OCI-LY1 (cell line): ENCODE data around the gene PTS.

Experiments
- H2AFZ ChIP-seq: fragments of 200-600 bp; sonication (generic), shearing (Covaris generic); 2 replicates; pipeline ENCODE4 v1.6.0; 2014; ENCODE audit warnings: antibody characterized with exemption, mild to moderate bottlenecking, low read length
- H3F3A ChIP-seq: fragments of 200-600 bp; sonication (generic), shearing (Covaris generic); 2 replicates; pipeline ENCODE4 v1.6.0; 2014; ENCODE audit warnings: mild to moderate bottlenecking, antibody characterized with exemption, low read length, moderate library complexity; ENCODE audit not compliant: insufficient read depth
- H3K27ac ChIP-seq: fragments of 200-600 bp; sonication (generic); 2 replicates; pipeline ENCODE4 v1.5.1; 2014; ENCODE audit warnings: low read length, mixed run types, mild to moderate bottlenecking, low read depth; ENCODE audit not compliant: poor library complexity, severe bottlenecking
- H3K27me3 ChIP-seq: fragments of 200-600 bp; sonication (generic); 2 replicates; pipeline ENCODE4 v1.6.0; 2014; ENCODE audit warnings: antibody characterized with exemption, mild to moderate bottlenecking, low read length, moderate library complexity; ENCODE audit not compliant: insufficient read depth
- H3K36me3 ChIP-seq: fragments of 200-600 bp; sonication (generic); 2 replicates; pipeline ENCODE4 v1.6.1; 2014; ENCODE audit warnings: mild to moderate bottlenecking, antibody characterized with exemption, low read length, moderate library complexity, mixed read lengths; ENCODE audit not compliant: insufficient read depth
- H3K4me1 ChIP-seq: fragments of 200-600 bp; sonication (generic); 2 replicates; pipeline ENCODE4 v1.5.1; 2014; ENCODE audit warnings: mild to moderate bottlenecking, low read length, moderate library complexity; ENCODE audit not compliant: insufficient read depth, severe bottlenecking
- H3K4me2 ChIP-seq: fragments of 200-600 bp; sonication (generic), shearing (Covaris generic); 2 replicates; pipeline ENCODE4 v1.6.1; 2014; ENCODE audit warnings: low read length
- H3K4me3 ChIP-seq: fragments of 200-600 bp; sonication (generic); 2 replicates; pipeline ENCODE4 v1.5.1; 2014; ENCODE audit warnings: low read length, low read depth, mild to moderate bottlenecking, mixed read lengths; ENCODE audit not compliant: poor library complexity, severe bottlenecking
- H3K79me2 ChIP-seq: fragments of 200-600 bp; shearing (Covaris generic); 2 replicates; pipeline ENCODE4 v1.6.1; 2016; ENCODE audit warnings: mixed run types, low read length, mixed read lengths; ENCODE audit not compliant: insufficient read depth
- H3K9ac ChIP-seq: fragments of 200-600 bp; sonication (generic), shearing (Covaris generic); 2 replicates; pipeline ENCODE4 v1.6.1; 2014; ENCODE audit warnings: mild to moderate bottlenecking, low read length, mixed read lengths
- H3K9me2 ChIP-seq: fragments of 200-600 bp; sonication (generic), shearing (Covaris generic); 2 replicates; pipeline ENCODE4 v1.6.1; 2014; ENCODE audit warnings: low read depth, mild to moderate bottlenecking, low read length, mixed read lengths
- H3K9me3 ChIP-seq: fragments of 200-600 bp; shearing (Covaris generic); 2 replicates; pipeline ENCODE4 v1.6.1; 2014; ENCODE audit warnings: low read length, mixed read lengths
- H4K20me1 ChIP-seq: fragments of 200-600 bp; sonication (generic), shearing (Covaris generic); 2 replicates; pipeline ENCODE4 v1.6.0; 2016; ENCODE audit warnings: mild to moderate bottlenecking, low read length; ENCODE audit not compliant: insufficient read depth
- CTCF ChIP-seq: fragments of 200-600 bp; sonication (generic), shearing (Covaris generic); IDR thresholded peaks from 2 replicates; pipeline ENCODE4 v1.5.1; 2017; ENCODE audit warnings: mild to moderate bottlenecking, antibody characterized with exemption, low read length, moderate library complexity, mixed read lengths
- EZH2 ChIP-seq: fragments of 200-600 bp; sonication (generic), shearing (Covaris generic); IDR thresholded peaks from 2 replicates; pipeline ENCODE4 v1.8.0; 2017; ENCODE audit warnings: borderline replicate concordance, mixed run types, mild to moderate bottlenecking, antibody characterized with exemption, low read length, moderate library complexity, mixed read lengths

Gene PTS

GRCh38 chr11:112222303-112222702, 3.9 kb upstream of the PTS start:
- TF ChIP-seq CTCF (no peak), EZH2 (no peak)
- Histone ChIP-seq H3K4me2 (no peak overlapping the region), H3K9ac (no peak overlapping the region), H2AFZ (no peak overlapping the region), H3K79me2 (peaks cover 7% of the 10 kb centered on the region), H3F3A (no peaks in the 10 kb centered on the region), H3K9me3 (no peaks in the 10 kb centered on the region), H3K4me1 (peaks cover 5% of the 10 kb centered on the region), H3K27ac (no peak overlapping the region), H3K27me3 (no peaks in the 10 kb centered on the region), H3K36me3 (no peaks in the 10 kb centered on the region), H4K20me1 (no peaks in the 10 kb centered on the region), H3K4me3 (no peak overlapping the region), H3K9me2 (no peaks in the 10 kb centered on the region)

- Histone ChIP-seq H3K79me2 (peaks cover 14% of the 10 kb centered on the region), H3K27me3 (no peaks in the 10 kb centered on the region), H3K4me2 (no peak overlapping the region), H3K9me2 (no peaks in the 10 kb centered on the region), H3K9ac (no peak overlapping the region), H3K9me3 (no peaks in the 10 kb centered on the region), H3K27ac (no peak overlapping the region), H2AFZ (no peak overlapping the region), H4K20me1 (no peaks in the 10 kb centered on the region), H3K4me3 (no peak overlapping the region), H3F3A (no peaks in the 10 kb centered on the region), H3K4me1 (peaks cover 13% of the 10 kb centered on the region), H3K36me3 (peaks cover under 1% of the 10 kb centered on the region; the same call in 1 of the 2 replicates)
- TF ChIP-seq EZH2 (no peak), CTCF (no peak)
Observed at GRCh38 chr11:112223121-112223520, 3.1 kb upstream of the PTS start.

DNA sequence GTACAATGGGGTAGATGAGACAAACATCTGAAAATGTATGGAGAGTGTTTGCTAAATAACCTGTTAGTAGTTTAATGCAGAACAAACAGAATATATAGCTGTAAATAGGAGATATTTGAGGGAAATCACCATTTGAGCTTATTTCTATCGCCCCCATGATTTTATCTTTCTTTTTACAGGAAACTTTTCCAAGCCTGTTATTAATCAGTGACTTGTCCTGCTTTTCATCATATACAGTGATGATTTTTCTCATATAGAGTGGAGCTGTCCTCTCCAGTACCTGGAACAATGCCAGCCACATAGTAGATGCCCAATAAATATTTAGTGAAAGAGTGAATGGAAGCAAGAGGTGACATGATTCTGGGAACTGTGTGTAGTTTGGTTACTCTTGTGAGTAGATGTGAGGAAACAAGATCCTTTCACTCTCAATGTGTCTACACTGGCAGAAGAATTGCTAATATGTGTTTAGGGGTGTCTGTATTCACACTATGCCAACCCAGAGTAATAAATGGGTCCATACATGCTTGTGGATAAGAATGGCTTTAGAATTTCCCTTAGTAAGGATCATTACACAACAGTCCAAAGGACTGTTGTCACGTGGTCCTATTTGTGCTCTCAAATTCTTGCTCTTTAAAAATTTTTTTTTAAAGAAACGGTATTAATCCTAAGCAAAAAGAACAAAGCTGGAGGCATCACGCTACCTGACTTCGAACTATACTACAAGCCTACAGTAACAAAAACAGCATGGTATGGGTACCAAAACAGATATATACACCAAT, 2.3 kb upstream of the PTS start:
- peaks cover 17% of the 10 kb centered on the region for H3K4me1 ChIP-seq
- no peak overlapping the region for H3K9ac ChIP-seq
- no peak overlapping the region for H3K27ac ChIP-seq
- no peak overlapping the region for H3K4me2 ChIP-seq
- H3K9me3 ChIP-seq, result no peaks in the 10 kb centered on the region
- H3K9me2 ChIP-seq, result no peaks in the 10 kb centered on the region
- no peak for TF ChIP-seq EZH2
- TF ChIP-seq CTCF, result no peak
- H3K27me3 ChIP-seq, result no peaks in the 10 kb centered on the region
- H3K4me3 ChIP-seq, result no peak overlapping the region
- peaks cover 8% of the 10 kb centered on the region; the same call in 1 of the 2 replicates for H3K36me3 ChIP-seq
- H3K79me2 ChIP-seq, result peaks cover 14% of the 10 kb centered on the region
- H3F3A ChIP-seq, result no peaks in the 10 kb centered on the region
- no peak overlapping the region for H2AFZ ChIP-seq
- H4K20me1 ChIP-seq, result no peaks in the 10 kb centered on the region
